Lung microvascular endothelial cell (primary cell): ENCODE data around the gene LDLRAP1. TPM values are rescaled to one million over a fixed set of nuclear protein-coding genes. Genes with fewer than 3 reads are reported as not detected.

ENCODE experiments used
- total RNA-seq: library from RNA; depleted of rRNA; stranded (reverse); fragments of >200 nt; gene quantifications from 2 replicates; pipeline ENCODE4 v1.2.1, GENCODE V29; 2014

The LDLRAP1 gene
- total RNA-seq, 1 donor from 2014 or later = 13.1 TPM

Other genes starting within 250 kb of the LDLRAP1 start
- gene TMEM50A, start 205.3 kb upstream of the LDLRAP1 start, total RNA-seq = 238 and 366 TPM in 2 replicates
- 0.60 and 1.3 TPM in 2 replicates for gene RHCE, start 122.8 kb upstream of the LDLRAP1 start, total RNA-seq
- gene MACO1, start 112.7 kb upstream of the LDLRAP1 start, total RNA-seq = 15.9 and 21.8 TPM in 2 replicates
- gene MAN1C1, start 73.2 kb downstream of the LDLRAP1 start, total RNA-seq = 0.22 and 0.79 TPM in 2 replicates